Colonic mucosa (tissue), 4 donors: ENCODE results near the gene SLC35F4. TPM values are rescaled to one million over a fixed set of nuclear protein-coding genes. Genes with fewer than 3 reads are reported as not detected.

Experiments used
- DNase-seq: peaks from one replicate; pipeline ENCODE4 v3.0.0-alpha.2; 2020
- H3K27ac ChIP-seq: fragments of 200-600 bp; one replicate; pipeline ENCODE4 v1.8.0; 2021
- H3K27me3 ChIP-seq: fragments of 200-600 bp; one replicate; pipeline ENCODE4 v1.8.0; 2021
- H3K36me3 ChIP-seq: fragments of 200-600 bp; one replicate; pipeline ENCODE4 v1.8.0; 2021
- H3K4me1 ChIP-seq: fragments of 200-600 bp; one replicate; pipeline ENCODE4 v1.8.0; 2021; ENCODE audit warnings: mild to moderate bottlenecking
- H3K4me3 ChIP-seq: fragments of 200-600 bp; one replicate; pipeline ENCODE4 v1.8.0; 2021
- H3K9ac ChIP-seq, 2 donors: one replicate each; pipeline ENCODE4 v1.7.0; 2013; ENCODE audit warnings: control low read depth in 2 of 2, low read depth in 2 of 2, low read length in 2 of 2
- H3K9me3 ChIP-seq: fragments of 200-600 bp; one replicate; pipeline ENCODE4 v1.8.0; 2021
- intact Hi-C: fragments of 100-400 bp; cut with DNase I; formaldehyde crosslinking; loops from one replicate; pipeline ENCODE4 v1.14.1; 2022
- total RNA-seq, 2 donors: library from RNA; stranded (reverse); fragmentation: NEBNext Ultra II Directional in 1 of 2; extraction: Animal tissue kit (Norgen Biotek cat#: 25700) in 1 of 2; gene quantifications; one replicate each; pipeline ENCODE4 v1.2.1, GENCODE V29; 2021
- TF ChIP-seq, protein P1 (sequence below): fragments of 200-600 bp; IDR thresholded peaks from one replicate; pipeline ENCODE4 v1.8.0; 2022; ENCODE audit warnings: antibody characterized with exemption, mild to moderate bottlenecking
- donor health status: healthy.
- donor health status: DM: no; HTN: no; CAD: no.
- donor health status: DM: no; HTN: no; CAD: no.

Gene SLC35F4
- not detected for total RNA-seq

DNA sequence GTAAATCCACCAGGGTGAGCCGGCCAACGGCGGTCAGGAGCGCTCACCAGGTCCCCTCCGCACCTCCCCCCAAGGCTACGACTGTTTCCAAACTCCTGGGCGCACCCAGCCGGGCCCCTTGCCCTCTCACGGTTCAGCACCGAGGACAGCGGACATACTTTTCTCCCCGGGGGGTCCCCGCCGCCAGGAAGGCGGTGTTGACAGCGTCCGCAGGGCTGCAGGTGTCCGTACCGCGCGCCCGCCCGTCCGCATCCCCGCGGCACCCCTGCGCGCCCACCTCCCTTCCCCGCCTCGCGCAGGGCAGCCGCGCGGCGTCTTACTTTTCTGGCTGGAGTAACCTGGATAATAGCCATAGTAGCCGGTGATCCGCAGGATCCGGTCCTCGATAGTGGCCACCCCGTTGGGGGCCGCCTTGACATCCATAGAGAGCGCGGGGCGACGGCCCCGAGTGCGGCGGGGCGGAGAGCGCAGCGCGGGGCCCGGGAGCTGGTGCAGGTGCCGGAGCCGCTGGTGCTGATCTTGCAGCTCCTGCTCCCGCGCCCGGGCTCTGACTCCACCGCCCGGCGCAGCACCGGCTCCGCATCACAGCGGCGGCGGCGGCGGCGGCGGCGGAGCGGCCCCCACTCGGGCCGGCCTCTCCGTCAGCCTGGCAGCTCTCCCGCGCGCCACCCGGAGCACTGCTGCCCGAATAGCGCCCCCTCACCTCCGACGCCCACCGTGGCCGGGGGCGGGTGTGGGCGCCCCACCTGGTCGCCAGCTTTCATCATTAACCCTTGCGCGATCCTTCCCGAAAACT is at the start of gene SLC35F4:
TSS of gene SLC35F4 (minus strand) at position 690 of the 796 bp plus-strand sequence.
- DNase-seq = no peak
- no peaks in the 10 kb centered on the region for H3K9me3 ChIP-seq
- no peaks in the 10 kb centered on the region for H3K36me3 ChIP-seq
- intact Hi-C loops = no loop called here
- TF ChIP-seq, protein P1, sequence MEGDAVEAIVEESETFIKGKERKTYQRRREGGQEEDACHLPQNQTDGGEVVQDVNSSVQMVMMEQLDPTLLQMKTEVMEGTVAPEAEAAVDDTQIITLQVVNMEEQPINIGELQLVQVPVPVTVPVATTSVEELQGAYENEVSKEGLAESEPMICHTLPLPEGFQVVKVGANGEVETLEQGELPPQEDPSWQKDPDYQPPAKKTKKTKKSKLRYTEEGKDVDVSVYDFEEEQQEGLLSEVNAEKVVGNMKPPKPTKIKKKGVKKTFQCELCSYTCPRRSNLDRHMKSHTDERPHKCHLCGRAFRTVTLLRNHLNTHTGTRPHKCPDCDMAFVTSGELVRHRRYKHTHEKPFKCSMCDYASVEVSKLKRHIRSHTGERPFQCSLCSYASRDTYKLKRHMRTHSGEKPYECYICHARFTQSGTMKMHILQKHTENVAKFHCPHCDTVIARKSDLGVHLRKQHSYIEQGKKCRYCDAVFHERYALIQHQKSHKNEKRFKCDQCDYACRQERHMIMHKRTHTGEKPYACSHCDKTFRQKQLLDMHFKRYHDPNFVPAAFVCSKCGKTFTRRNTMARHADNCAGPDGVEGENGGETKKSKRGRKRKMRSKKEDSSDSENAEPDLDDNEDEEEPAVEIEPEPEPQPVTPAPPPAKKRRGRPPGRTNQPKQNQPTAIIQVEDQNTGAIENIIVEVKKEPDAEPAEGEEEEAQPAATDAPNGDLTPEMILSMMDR = no peak
- H3K9ac ChIP-seq = no peak within 1 kb of the TSS
- no peak within 1 kb of the TSS for H3K4me3 ChIP-seq
- H3K4me1 ChIP-seq = no peaks in the 10 kb centered on the region
- H3K27ac ChIP-seq = no peak within 1 kb of the TSS
- H3K27me3 ChIP-seq = peaks cover 14% of the 10 kb centered on the region

DNA sequence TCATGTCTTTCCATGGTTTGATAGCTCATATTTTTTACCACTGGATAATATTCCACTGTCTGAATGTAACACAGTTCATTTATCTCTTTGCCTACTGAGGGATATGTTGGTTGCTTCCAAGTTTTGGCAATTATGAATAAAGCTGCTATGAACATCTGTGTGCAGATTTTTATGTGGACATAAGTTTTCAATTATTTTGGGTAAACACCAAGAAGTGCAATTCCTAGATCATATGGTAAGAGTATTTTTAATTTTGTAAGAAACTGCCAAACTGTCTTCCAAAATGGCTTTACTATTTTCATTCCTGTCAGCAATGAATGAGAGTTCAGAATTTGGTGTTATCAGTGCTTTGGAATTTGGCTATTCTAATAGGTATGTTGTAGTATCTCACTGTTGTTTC is 43.7 kb upstream of the SLC35F4 start:
- DNase-seq = no peak
- Histone ChIP-seq H3K9ac (no peak overlapping the region), H3K4me1 (no peaks in the 10 kb centered on the region), H3K4me3 (no peak overlapping the region), H3K27me3 (no peaks in the 10 kb centered on the region), H3K9me3 (no peaks in the 10 kb centered on the region), H3K27ac (no peak overlapping the region), H3K36me3 (no peaks in the 10 kb centered on the region)
- TF ChIP-seq, protein P1 = no peak
- intact Hi-C loops = no loop called here

DNA sequence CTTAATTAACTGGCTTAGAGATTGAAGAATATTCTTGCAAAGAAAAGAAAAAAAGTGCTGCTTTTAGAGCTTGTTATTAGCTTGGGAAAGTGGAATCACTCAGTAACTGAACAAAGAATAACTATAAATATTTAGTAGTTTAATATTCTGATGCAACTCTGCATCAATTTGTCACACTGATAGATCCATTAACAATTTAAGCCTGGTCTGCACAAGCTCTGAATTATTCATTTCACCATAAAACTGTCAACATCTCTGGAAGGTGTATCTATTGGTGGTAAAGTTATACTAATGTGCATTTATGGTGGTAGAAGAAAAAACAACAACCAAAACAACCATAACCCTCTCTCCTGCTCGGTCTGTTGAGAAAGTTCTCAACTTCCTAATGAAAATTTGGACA is 38.1 kb upstream of the SLC35F4 start:
- no peaks in the 10 kb centered on the region for H3K27me3 ChIP-seq
- H3K9me3 ChIP-seq = no peaks in the 10 kb centered on the region
- no peak overlapping the region for H3K4me3 ChIP-seq
- intact Hi-C loops = no loop called here
- TF ChIP-seq, protein P1 = no peak
- no peaks in the 10 kb centered on the region for H3K4me1 ChIP-seq
- H3K9ac ChIP-seq = no peak overlapping the region
- DNase-seq = no peak
- no peaks in the 10 kb centered on the region for H3K36me3 ChIP-seq
- H3K27ac ChIP-seq = no peak overlapping the region

DNA sequence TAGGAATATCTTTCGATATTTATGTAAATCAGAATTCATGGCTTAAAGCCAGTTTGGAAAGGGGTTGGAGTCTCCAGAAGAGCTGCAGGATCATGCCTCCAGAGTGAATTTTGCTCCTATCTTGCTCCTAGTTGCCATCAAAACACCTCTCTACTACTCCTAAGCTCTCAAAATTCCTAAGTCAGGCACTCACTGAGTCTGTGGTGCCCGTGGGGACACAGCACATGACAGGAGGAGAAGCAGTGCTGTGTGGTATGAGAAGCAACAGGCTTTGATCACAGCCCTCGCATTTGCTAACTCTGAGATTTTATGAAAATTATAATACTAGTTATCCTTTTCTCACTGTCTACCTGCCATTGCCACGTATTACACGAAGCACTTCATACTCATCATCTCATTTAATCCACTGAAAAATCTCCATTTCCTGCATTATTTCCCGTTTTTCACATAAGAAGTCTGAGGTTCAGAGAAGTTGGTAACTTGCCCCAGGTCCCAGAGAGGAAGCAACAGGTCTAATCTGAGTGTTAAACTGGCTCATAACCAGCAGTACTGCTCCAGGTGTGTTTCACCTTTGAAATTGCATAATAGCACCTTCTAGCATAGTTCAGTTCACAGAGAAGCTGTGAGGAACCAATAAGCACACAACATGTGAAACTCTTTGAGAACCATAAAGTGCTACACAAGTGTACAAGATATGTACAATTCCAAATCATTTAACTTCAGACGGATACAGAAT is 33.1 kb upstream of the SLC35F4 start:
- TF ChIP-seq, protein P1 = no peak
- no peak overlapping the region for H3K4me3 ChIP-seq
- no peak for DNase-seq
- H3K9ac ChIP-seq = no peak overlapping the region
- intact Hi-C loops = no loop called here
- no peaks in the 10 kb centered on the region for H3K36me3 ChIP-seq
- no peaks in the 10 kb centered on the region for H3K9me3 ChIP-seq
- H3K27me3 ChIP-seq = no peaks in the 10 kb centered on the region
- no peaks in the 10 kb centered on the region for H3K4me1 ChIP-seq
- H3K27ac ChIP-seq = no peak overlapping the region

DNA sequence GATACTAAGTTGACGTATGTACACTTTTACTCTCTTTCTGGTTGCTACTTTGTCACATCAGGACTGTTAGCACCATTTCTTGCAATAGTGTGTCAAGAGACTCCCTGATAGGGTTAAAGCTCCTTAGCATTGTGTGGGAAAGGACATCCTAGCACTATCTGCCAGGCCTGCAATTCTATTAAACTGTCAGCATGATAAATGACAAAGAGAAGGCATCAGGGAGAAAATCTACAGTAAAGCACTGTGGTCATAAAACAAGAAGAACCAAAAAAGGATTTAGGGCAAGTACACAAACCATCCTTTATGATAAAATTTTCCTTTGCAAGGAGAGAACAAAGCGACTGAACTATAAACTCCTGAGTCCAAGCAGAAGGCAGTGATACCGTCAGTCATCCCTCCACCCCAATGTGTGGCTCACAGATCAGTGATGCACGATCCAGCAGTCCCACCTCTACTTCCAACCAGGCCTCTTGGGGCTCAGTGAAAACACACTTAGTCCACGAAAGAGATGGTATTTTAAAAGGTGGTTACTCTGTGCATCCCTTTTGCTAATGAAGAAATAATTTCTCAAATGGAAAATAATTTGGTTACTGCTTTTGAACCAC is 31.4 kb upstream of the SLC35F4 start:
- TF ChIP-seq, protein P1 = no peak
- Histone ChIP-seq H3K9me3 (no peaks in the 10 kb centered on the region), H3K4me1 (no peaks in the 10 kb centered on the region), H3K36me3 (no peaks in the 10 kb centered on the region), H3K9ac (no peak overlapping the region), H3K27ac (no peak overlapping the region), H3K27me3 (no peaks in the 10 kb centered on the region), H3K4me3 (no peak overlapping the region)
- intact Hi-C loops = no loop called here
- no peak for DNase-seq
